H1 (cell line): ENCODE results near the gene UBAP2L. TPM values are rescaled to one million over a fixed set of nuclear protein-coding genes. Genes with fewer than 3 reads are reported as not detected.
"Not testable (repeated sequence)": the region's sequence is repeated elsewhere in the genome, so short reads cannot be mapped to it uniquely, and the experiment has no call there.

Source experiments
- CTCF ChIA-PET: fragments of 300-600 bp; sonication (Branson Sonifier 250); formaldehyde crosslinking; loops from one replicate; lab custom pipeline; 2021; ENCODE audit not compliant: partially characterized antibody; lab: Charles Lee
- POLR2A ChIA-PET: fragments of 300-600 bp; sonication (Branson Sonifier 250); formaldehyde crosslinking; loops from one replicate; lab custom pipeline; 2021; ENCODE audit warnings: inconsistent platforms; ENCODE audit not compliant: partially characterized antibody; lab: Charles Lee
- DNase-seq, 2 experiments: peaks; one replicate each; pipeline versions ENCODE4 v3.0.0 to v3.0.0-alpha.2; 2010 to 2022; ENCODE audit warnings: low spot score in 2 of 2, low read depth in 1 of 2, mixed read lengths in 1 of 2
- FAIRE-seq: peaks from 2 replicates; lab custom pipeline; 2011; peaks lifted over from hg19 to GRCh38; lab: Jason Lieb, UNC
- H2AFZ ChIP-seq: 2 replicates; pipeline ENCODE4 v1.8.1; 2012; ENCODE audit warnings: low read length, inconsistent platforms
- H2AK5ac ChIP-seq: 2 replicates; pipeline ENCODE4 v1.6.1; 2013; ENCODE audit warnings: low read depth, low read length
- H2BK120ac ChIP-seq: replicated peaks from 2 replicates; pipeline ENCODE3; 2013; ENCODE audit warnings: low read depth, low read length, inconsistent platforms
- H2BK12ac ChIP-seq: 2 replicates; pipeline ENCODE4 v1.6.1; 2013; ENCODE audit warnings: low read depth, low read length
- H2BK15ac ChIP-seq: 2 replicates; pipeline ENCODE4 v1.6.1; 2013; ENCODE audit warnings: low read length
- H2BK20ac ChIP-seq: 2 replicates; pipeline ENCODE4 v1.6.1; 2013; ENCODE audit warnings: low read length
- H2BK5ac ChIP-seq: 2 replicates; pipeline ENCODE4 v1.6.1; 2013; ENCODE audit warnings: low read depth, low read length
- H3K14ac ChIP-seq: 2 replicates; pipeline ENCODE4 v1.6.1; 2013; ENCODE audit warnings: inconsistent platforms; ENCODE audit not compliant: insufficient read length
- H3K18ac ChIP-seq: 2 replicates; pipeline ENCODE4 v1.6.1; 2013; ENCODE audit warnings: low read length; ENCODE audit errors: extremely low read depth
- H3K23ac ChIP-seq: 2 replicates; pipeline ENCODE4 v1.6.1; 2013; ENCODE audit warnings: inconsistent platforms; ENCODE audit not compliant: insufficient read length
- H3K23me2 ChIP-seq: 2 replicates; pipeline ENCODE4 v1.6.1; 2013; ENCODE audit warnings: low read depth, low read length
- H3K27ac ChIP-seq: 2 replicates; pipeline ENCODE4 v1.6.1; 2011; ENCODE audit warnings: low read depth, low read length, inconsistent platforms
- H3K27me3 ChIP-seq, 4 experiments: replicated peaks in 1 of 4; 1 replicate in 1 of 4; 2 replicates in 3 of 4; pipeline versions ENCODE4 v1.6.1 to v1.8.1; 2011 to 2013; ENCODE audit warnings: low read length in 3 of 4, mild to moderate bottlenecking in 3 of 4, inconsistent platforms in 2 of 4, mixed read lengths in 2 of 4, moderate library complexity in 1 of 4; ENCODE audit not compliant: control insufficient read depth in 3 of 4, insufficient read depth in 3 of 4; ENCODE audit errors: extremely low read depth in 1 of 4
- H3K36me3 ChIP-seq, 4 experiments: 2 replicates each; pipeline versions ENCODE4 v1.6.1 to v1.8.1; 2011 to 2013; ENCODE audit warnings: mild to moderate bottlenecking in 4 of 4, low read length in 3 of 4, moderate library complexity in 2 of 4, control low read depth in 1 of 4, inconsistent platforms in 1 of 4; ENCODE audit not compliant: insufficient read depth in 4 of 4, control insufficient read depth in 2 of 4
- H3K4ac ChIP-seq: replicated peaks from 2 replicates; pipeline ENCODE3; 2013; ENCODE audit warnings: low read length, low read depth, mixed read lengths, inconsistent platforms; ENCODE audit not compliant: insufficient read length
- H3K4me1 ChIP-seq, 4 experiments: replicated peaks in 1 of 4; 1 replicate in 1 of 4; 2 replicates in 3 of 4; pipeline versions ENCODE4 v1.6.1 to v1.8.1; 2011 to 2013; ENCODE audit warnings: low read length in 3 of 4, inconsistent platforms in 2 of 4, mixed read lengths in 1 of 4; ENCODE audit not compliant: insufficient read depth in 4 of 4, control insufficient read depth in 3 of 4
- H3K4me2 ChIP-seq, 2 experiments: 2 replicates each; pipeline versions ENCODE4 v1.6.1 to v1.8.1; 2011 to 2013; ENCODE audit warnings: low read depth in 2 of 2, low read length in 2 of 2, control low read depth in 1 of 2, inconsistent platforms in 1 of 2, mild to moderate bottlenecking in 1 of 2; ENCODE audit not compliant: insufficient read depth in 1 of 2
- H3K4me3 ChIP-seq, 4 experiments: fragments of 200-600, 300-600 bp in 1 of 4; sonication (generic), shearing (Covaris generic), sonication (Bioruptor Twin) in 1 of 4; 2 replicates each; pipeline versions ENCODE4 v1.5.1 to v1.8.1; 2011 to 2016; ENCODE audit warnings: low read length in 4 of 4, low read depth in 3 of 4, control low read depth in 2 of 4, inconsistent platforms in 2 of 4, mild to moderate bottlenecking in 2 of 4, mixed read lengths in 1 of 4, moderate library complexity in 1 of 4; ENCODE audit not compliant: insufficient read depth in 2 of 4; ENCODE audit errors: extremely low read depth in 1 of 4
- H3K56ac ChIP-seq: replicated peaks from 2 replicates; pipeline ENCODE3; 2013; ENCODE audit warnings: low read depth, mild to moderate bottlenecking, mixed read lengths, low read length, inconsistent platforms; ENCODE audit not compliant: insufficient read length
- H3K79me1 ChIP-seq: 2 replicates; pipeline ENCODE4 v1.6.1; 2013; ENCODE audit warnings: low read depth, low read length, control low read depth
- H3K79me2 ChIP-seq, 2 experiments: 2 replicates each; pipeline versions ENCODE4 v1.6.1 to v1.8.1; 2012 to 2013; ENCODE audit warnings: low read length in 2 of 2, mild to moderate bottlenecking in 2 of 2, inconsistent platforms in 1 of 2; ENCODE audit not compliant: insufficient read depth in 2 of 2, control insufficient read depth in 1 of 2
- H3K9ac ChIP-seq, 4 experiments: replicated peaks in 1 of 4; 1 replicate in 1 of 4; 2 replicates in 3 of 4; pipeline versions ENCODE4 v1.6.1 to v1.8.1; 2011 to 2013; ENCODE audit warnings: low read depth in 3 of 4, low read length in 3 of 4, control low read depth in 2 of 4, mild to moderate bottlenecking in 2 of 4, moderate library complexity in 2 of 4, inconsistent platforms in 1 of 4; ENCODE audit errors: extremely low read depth in 1 of 4
- H3K9me3 ChIP-seq, 2 experiments: 2 replicates each; pipeline versions ENCODE4 v1.6.1 to v1.8.1; 2012 to 2013; ENCODE audit warnings: mild to moderate bottlenecking in 2 of 2, moderate library complexity in 2 of 2, control low read depth in 1 of 2, inconsistent platforms in 1 of 2, low read depth in 1 of 2, low read length in 1 of 2, mixed read lengths in 1 of 2; ENCODE audit not compliant: insufficient read depth in 2 of 2
- H4K20me1 ChIP-seq, 2 experiments: replicated peaks in 1 of 2; 2 replicates each; pipeline versions ENCODE3 to v1.8.1; 2011 to 2013; ENCODE audit warnings: inconsistent platforms in 2 of 2, low read length in 2 of 2, mild to moderate bottlenecking in 1 of 2; ENCODE audit not compliant: insufficient read depth in 2 of 2, control insufficient read depth in 1 of 2
- H4K5ac ChIP-seq: 2 replicates; pipeline ENCODE4 v1.6.1; 2013; ENCODE audit warnings: low read length, low read depth, mixed read lengths, inconsistent platforms; ENCODE audit not compliant: insufficient read length
- H4K8ac ChIP-seq: 2 replicates; pipeline ENCODE4 v1.8.0; 2013; ENCODE audit warnings: mild to moderate bottlenecking, moderate library complexity, low read length, inconsistent platforms; ENCODE audit not compliant: insufficient read depth; ENCODE audit errors: extremely low read depth
- H4K91ac ChIP-seq: replicated peaks from 2 replicates; pipeline ENCODE3; 2013; ENCODE audit warnings: low read length, mixed read lengths, inconsistent platforms; ENCODE audit not compliant: insufficient read length
- SUZ12 ChIP-seq: fragments of 200-600 bp; sonication (generic); IDR thresholded peaks from 2 replicates; pipeline ENCODE4 v1.6.1; 2012; ENCODE audit warnings: mild to moderate bottlenecking, inconsistent platforms, low read length, moderate library complexity, mixed read lengths
- TEAD4 ChIP-seq: IDR thresholded peaks from 2 replicates; pipeline ENCODE4 v1.6.1; 2012; ENCODE audit warnings: low read depth, low read length, inconsistent platforms, mixed read lengths
- WGBS, 2 experiments: shearing (Covaris generic) in 1 of 2; methylation state at CpG; one replicate each; pipeline versions ENCODE4 v1.1.6 to v1.1.7; 2013 to 2015; ENCODE audit warnings: low lambda C conversion rate in 2 of 2, mixed read lengths in 2 of 2, inconsistent platforms in 1 of 2, low coverage in 1 of 2, missing lambda C conversion rate in 1 of 2; ENCODE audit not compliant: insufficient replicate concordance in 2 of 2, insufficient coverage in 1 of 2, insufficient read length in 1 of 2; ENCODE audit errors: extremely low coverage in 1 of 2, missing lambda C conversion rate in 1 of 2; 5-methylcytosine and 5-hydroxymethylcytosine counted together
- polyA plus RNA-seq, 7 experiments: library from polyadenylated mRNA; depleted of rRNA in 3 of 7; stranded (reverse) in 5 of 7; unstranded in 2 of 7; fragments of >200 nt in 5 of 7; fragments of 200-250 nt in 2 of 7; gene quantifications; 1 replicate in 5 of 7; 2 replicates in 1 of 7; 4 replicates in 1 of 7; pipeline versions ENCODE4 v1.2.1 to v1.2.3, GENCODE V29; 2011 to 2013; ENCODE audit warnings: missing spikeins in 2 of 7, mixed read lengths in 2 of 7
- total RNA-seq: library from RNA; stranded (reverse); fragmentation: NEBNext Ultra II Directional; extraction: Animal tissue kit (Norgen Biotek cat#: 25700); gene quantifications from 2 replicates; pipeline ENCODE4 v1.2.1, GENCODE V29; 2021

UBAP2L gene
- total and polyA plus RNA-seq, 2 of the 8 experiments (the other 6 are each of a cell fraction or from before 2014, with no cell fraction given), result 254 to 349 TPM

- Histone ChIP-seq H3K4ac (no peak overlapping the region), H4K5ac (no peak overlapping the region), H4K20me1 (no peaks in the 10 kb centered on the region), H3K79me1 (no peaks in the 10 kb centered on the region), H3K79me2 (no peaks in the 10 kb centered on the region), H2BK5ac (no peak overlapping the region), H3K18ac (no peak overlapping the region), H2AFZ (no peak overlapping the region), H3K23me2 (no peaks in the 10 kb centered on the region), H3K4me3 (no peak overlapping the region), H2BK20ac (no peak overlapping the region), H3K4me2 (no peak overlapping the region), H4K8ac (no peak overlapping the region), H3K9ac (no peak overlapping the region), H2BK15ac (no peak overlapping the region), H3K56ac (no peak overlapping the region), H2BK120ac (no peak overlapping the region), H2BK12ac (no peak overlapping the region), H3K23ac (no peak overlapping the region), H2AK5ac (no peak overlapping the region), H3K36me3 (no peaks in the 10 kb centered on the region), H3K14ac (no peak overlapping the region), H3K27me3 (no peaks in the 10 kb centered on the region), H3K9me3 (peaks cover 0 to 9% of the 10 kb centered on the region in 2 experiments; a peak in 1 of 4 replicates), H3K4me1 (no peaks in the 10 kb centered on the region), H3K27ac (no peak overlapping the region), H4K91ac (no peak overlapping the region)
- ChIA-PET CTCF (interaction anchor here (7.8 kb wide), 1 partner anchor 12 kb away, joined by 45 read pairs; the partner anchor contains the start of gene ATP8B2), POLR2A (no interaction called here)
- WGBS, 2 experiments, result 92% methylated on average over 10 of the region's 10 CpGs; no CpG with 5 or more reads in 1 of the 2 experiments
- TF ChIP-seq SUZ12 (no peak), TEAD4 (no peak)
- FAIRE-seq (no peak), DNase-seq (no peak)
Measured at GRCh38 chr1:154313066-154313356, 92.3 kb downstream of the UBAP2L start.

- FAIRE-seq, H3K27ac ChIP-seq, H3K18ac ChIP-seq, H2AFZ ChIP-seq, H4K5ac ChIP-seq, H3K56ac ChIP-seq, H4K8ac ChIP-seq, H2BK5ac ChIP-seq, H2BK120ac ChIP-seq, H3K36me3 ChIP-seq, H3K9me3 ChIP-seq, H3K4me3 ChIP-seq, H4K91ac ChIP-seq, H3K23me2 ChIP-seq, H2BK20ac ChIP-seq, H3K79me1 ChIP-seq, H3K23ac ChIP-seq, H2BK12ac ChIP-seq, H3K4me2 ChIP-seq, H3K79me2 ChIP-seq, H2AK5ac ChIP-seq, DNase-seq, H3K4me1 ChIP-seq, H4K20me1 ChIP-seq, H3K9ac ChIP-seq, H3K4ac ChIP-seq, H3K27me3 ChIP-seq, H2BK15ac ChIP-seq, H3K14ac ChIP-seq: not testable (repeated sequence)
- ChIA-PET CTCF (interaction anchor here (0.6 to 7.8 kb wide), 5 partner anchors 10 to 191 kb away, joined by 4 to 45 read pairs (median 4); partner anchors contain the start of gene ATP8B2), POLR2A (interaction anchor here (1.3 kb wide), 1 partner anchor 10 kb away, joined by 3 read pairs; no protein-coding TSS in a partner anchor)
- 87% methylated on average over 3 of the region's 3 CpGs; no CpG with 5 or more reads in 1 of the 2 experiments for WGBS, 2 experiments
Measured at GRCh38 chr1:154314226-154314625, 93.5 kb downstream of the UBAP2L start.
